Limb (tissue), 2 donors: ENCODE results near the gene AXIN1.

Source experiments
- DNase-seq, 2 donors: peaks; one replicate each; pipeline ENCODE4 v3.0.0-alpha.2; 2016; ENCODE audit errors: extremely low spot score in 2 of 2

The AXIN1 gene

DNA sequence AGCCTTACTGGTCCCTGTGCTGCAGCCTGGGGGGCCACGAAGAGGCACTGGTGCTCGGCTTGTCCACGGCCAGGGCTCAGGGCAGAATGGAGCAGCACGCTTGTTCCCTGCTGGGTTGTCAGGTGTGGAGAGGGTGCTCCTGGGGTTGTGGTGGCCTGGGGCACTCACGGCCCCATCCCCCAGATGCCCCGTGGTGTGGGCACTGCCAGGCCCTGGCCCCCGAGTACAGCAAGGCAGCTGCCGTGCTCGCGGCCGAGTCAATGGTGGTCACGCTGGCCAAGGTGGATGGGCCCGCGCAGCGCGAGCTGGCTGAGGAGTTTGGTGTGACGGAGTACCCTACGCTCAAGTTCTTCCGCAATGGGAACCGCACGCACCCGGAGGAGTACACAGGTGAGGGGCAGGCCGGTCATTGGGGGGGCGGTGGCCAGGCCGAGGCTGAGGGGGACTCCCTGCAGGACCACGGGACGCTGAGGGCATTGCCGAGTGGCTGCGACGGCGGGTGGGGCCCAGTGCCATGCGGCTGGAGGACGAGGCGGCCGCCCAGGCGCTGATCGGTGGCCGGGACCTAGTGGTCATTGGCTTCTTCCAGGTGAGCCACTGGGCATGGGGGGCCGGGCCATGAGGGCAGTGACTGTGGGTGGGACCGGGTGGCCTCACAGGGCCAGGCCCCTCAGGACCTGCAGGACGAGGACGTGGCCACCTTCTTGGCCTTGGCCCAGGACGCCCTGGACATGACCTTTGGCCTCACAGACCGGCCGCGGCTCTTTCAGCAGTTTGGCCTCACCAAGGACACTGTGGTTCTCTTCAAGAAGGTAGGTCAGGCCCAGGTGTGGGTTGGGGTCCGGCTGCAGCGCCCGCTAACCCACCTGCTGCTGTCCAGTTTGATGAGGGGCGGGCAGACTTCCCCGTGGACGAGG, 68.1 kb downstream of the AXIN1 start:
- DNase-seq, result no peak

DNA sequence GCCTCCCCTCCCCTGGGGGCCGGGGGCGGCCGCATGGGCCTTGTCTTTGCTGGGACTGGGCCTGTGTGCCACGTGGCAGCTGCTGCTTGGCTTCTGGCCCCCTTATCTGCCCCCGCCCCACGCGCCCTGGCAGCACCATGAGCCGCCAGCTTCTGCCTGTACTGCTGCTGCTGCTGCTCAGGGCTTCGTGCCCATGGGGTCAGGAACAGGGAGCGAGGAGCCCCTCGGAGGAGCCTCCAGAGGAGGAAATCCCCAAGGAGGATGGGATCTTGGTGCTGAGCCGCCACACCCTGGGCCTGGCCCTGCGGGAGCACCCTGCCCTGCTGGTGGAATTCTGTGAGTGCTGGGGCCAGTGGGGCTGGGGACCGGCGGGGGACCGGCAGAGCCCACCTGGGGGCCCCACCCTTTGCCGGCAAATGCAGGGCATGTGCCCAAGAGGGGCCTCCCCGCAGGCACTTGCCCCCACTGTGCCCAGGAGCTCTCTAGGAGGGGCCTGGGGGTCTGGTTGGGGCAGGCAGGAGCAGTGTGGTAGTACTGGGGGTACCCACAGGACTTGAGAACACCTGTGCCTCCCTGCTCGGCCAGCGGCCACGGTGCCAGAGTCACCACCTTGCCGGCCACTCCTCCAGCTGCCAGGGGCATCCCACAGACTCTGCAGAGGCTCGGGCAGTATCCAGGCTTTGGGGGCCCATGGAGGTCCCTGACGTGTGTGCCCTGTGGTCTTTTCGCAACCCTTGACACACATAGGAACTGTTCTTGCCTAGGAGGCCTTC, 69.3 kb downstream of the AXIN1 start, which contains the start of gene PDIA2:
Gene PDIA2, plus strand, starts transcription at position 132 of the 773 bp plus-strand sequence. Its CDS starts 6 bp downstream, at position 138.
- no peak for DNase-seq

DNA sequence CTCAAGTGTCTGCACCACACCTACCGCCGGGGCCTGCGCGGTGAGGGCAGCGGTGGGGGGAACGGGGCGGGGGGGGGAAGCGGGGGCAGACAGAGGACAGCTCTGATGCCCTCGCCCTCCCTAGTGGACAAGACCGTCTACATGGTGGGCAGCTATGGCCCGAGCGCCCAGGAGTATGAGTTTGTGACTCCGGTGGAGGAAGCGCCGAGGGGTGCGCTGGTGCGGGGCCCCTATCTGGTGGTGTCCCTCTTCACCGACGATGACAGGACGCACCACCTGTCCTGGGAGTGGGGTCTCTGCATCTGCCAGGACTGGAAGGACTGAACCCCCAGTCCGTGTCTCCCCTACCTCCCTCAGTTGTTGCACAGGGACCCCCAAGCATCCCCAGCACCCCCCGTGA, 70.0 kb downstream of the AXIN1 start:
- DNase-seq, result no peak

DNA sequence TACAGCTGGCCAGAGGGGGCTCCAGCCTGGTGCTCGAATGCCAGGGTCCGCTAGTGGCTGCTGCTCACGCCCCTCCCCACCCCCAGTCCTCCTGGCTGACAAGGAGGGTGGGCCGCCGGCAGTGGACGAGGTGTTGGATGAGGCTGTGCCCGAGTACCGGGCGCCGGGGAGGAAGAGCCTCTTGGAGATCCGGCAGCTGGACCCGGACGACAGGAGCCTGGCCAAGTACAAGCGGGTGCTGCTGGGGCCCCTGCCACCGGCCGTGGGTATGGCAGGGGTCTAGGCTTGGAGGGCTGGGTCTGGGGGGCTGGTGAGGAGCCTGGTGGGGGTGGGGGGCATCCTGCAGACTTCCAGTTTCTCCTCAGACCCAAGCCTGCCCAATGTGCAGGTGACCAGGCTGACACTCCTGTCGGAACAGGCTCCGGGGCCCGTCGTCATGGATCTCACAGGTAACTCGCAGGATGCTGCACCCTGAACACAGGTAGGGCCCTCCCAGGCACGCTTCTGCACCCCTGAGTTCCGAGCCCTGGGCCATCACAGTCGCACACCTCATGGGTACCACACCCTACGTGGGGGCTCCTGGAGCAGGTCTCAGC, 70.8 kb downstream of the AXIN1 start:
- no peak for DNase-seq

DNA sequence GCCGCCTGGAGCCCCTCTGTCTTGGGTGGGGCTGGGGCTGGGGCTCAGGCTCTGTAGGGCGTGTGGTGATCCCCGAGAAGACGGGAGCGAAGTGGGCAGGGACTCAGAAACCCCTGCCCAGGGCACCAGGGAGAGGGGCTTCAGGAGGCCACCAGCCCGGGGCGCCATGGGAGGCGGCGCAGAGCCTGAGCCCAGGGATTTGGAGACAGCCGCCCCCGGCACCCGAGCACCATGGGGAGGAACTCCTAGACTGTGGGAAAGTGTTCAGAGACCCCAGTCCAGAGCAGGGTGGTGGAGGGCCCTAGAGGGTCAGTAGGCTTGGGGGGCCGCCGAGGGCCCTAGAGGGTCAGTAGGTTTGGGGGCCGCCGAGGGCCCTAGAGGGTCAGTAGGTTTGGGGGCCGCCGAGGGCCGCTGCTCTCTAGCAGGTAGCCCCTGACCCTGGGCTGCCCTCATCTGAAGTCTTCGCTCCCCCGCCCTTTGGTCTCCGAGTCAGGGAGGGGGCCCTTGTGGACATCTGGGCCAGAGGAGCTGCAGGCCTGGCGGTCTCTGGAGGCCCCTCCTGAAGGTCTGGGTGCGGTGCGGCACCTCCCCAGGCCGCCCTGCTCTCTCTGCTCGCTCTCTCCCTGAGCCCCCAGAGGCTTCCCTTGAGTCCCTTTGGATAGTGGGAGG, 71.4 kb downstream of the AXIN1 start:
- DNase-seq, result no peak

DNA sequence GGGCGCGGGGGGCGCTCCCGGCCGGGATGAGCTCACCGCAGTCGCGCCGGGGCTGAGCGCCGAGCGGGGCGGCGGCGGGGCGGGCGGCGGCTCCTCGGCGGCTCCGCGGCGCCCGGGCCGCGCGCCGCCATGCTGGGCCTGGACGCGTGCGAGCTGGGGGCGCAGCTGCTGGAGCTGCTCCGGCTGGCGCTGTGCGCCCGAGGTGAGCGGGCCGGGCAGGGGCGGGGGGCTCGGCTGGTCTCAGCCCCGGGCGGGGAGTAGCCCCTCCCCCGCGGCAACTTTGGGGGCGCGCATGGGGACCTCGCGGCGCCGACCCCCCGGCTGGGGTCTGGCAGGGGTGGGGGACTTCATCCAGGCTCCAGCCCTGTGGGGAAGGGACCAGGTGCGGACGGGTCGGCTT, 72.0 kb downstream of the AXIN1 start, which contains the start of gene ARHGDIG:
Gene ARHGDIG, plus strand, starts transcription at position 40 of the 400 bp plus-strand sequence. Its CDS starts 90 bp downstream, at position 130.
- peak in 1 of 2 donors; percentile 59 for DNase-seq

DNA sequence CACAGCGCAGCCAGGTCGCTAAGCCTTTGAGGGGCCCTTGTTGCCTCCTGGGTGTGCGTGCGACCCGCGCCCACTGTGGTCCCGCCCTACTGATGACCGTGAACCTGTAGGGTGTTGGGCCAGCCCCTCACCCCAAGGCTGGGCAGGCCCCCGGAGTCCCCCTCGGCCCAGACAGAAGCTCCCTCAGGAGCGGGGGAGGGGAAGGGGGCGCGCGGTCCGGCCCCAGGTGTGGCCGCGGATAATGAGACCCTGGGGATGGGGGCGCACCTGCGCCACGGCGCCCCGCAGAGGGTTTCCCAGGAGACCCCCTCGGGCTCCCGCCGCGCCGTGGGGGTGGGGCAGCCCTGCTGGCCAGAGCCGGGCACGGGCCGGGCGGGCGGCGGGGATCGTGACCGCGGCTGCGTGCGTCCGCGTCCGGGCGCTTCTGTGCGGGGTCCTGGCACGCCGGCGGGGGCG, 72.5 kb downstream of the AXIN1 start:
- DNase-seq, result no peak

DNA sequence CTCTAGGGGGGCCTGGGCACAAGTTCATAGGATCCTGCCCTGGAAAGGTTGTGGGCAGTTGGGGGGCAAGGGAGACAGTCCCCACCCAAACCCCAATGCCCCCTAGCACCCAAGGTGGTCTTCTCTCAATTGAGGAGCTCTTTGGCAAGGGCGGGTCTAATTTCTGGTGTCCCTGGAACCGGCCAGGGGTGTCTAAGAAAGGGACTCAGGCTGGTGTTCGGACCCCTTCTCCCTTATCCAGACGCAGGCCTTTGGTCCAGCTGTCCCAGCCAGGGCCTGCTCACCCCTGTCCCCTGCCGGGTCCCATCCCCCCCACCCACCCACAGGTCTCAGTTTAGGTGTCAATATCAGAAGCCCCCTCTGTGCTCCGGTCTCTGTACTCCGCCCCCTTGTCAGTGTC, 73.0 kb downstream of the AXIN1 start:
- no peak for DNase-seq

DNA sequence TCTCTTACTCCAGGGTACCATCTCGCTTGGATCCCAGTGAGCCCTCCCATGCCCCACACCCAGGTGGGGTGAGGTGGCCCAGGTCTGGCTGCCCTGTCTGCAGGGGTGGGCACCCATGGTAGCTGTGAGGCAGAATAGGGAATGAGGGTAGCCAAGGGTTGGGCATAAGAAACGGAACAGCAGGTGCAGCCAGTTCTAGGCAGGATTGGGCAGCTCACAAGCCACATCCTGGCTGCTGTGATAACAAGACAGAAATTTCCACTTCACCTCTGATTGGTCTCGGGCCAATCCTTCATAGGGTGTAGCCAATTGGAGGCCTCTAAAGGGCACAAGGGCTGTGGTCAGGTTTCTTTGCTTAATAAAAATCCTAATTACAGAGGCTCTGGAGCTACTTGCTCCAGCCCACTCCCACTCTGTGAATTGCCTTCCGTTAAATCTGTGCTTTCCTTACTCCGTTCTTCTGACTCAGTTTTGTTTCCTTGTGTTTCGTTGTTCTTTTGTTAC, 73.6 kb downstream of the AXIN1 start:
- no peak for DNase-seq

DNA sequence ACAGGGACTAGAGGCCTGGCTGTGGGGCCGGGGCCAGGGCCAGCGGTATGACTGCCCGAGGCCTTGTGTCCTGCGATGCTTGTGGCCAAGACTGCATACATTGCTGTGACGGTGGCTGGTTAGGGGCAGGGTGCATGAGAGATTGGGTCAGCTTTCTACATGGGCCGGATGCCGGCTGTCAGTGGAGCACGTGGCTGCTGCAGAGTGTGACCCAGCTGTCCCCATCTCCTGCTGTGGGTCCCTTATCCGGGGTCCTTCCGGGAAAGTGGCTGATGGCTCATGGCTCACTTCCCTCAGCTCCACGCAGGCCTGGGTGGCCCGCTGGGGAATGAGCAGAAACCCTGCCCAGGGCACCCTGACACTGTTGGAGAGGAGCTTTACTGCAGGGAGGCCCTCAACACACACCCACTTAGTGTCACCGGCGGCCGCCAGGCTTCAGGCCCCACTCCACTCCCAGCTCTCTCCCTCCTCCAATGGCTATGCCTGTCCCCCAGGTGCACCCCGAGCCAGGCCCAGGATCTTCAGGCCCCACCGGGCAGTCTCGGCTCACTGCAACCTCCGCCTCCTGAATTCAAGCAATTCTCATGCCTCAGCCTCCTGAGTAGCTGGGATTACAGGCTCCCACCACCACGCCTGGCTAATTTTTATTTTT, 76.0 kb downstream of the AXIN1 start:
- no peak for DNase-seq

DNA sequence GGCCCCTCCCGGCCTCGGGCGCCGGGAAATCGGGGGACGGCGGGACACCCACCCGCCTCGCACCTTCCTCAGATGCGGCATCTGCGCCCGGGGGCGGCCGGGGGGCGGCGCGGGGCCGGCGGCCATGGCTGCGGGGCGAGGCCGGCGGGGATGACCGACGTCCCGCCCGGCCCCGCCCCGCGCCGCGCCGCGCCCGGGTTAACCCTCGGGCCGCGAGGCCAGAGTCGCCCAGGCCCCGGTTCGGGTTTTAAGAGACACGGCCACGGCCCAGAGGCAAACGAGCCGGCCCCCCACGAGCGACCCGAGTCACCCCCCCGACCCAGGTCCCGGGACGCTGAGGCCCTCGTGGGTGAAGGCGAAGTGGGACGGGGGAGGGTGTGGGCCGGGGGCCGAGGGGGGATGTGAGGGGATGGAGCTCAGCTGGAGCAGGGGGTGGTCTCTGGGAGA, 76.7 kb downstream of the AXIN1 start, which contains the start of gene RGS11:
Gene RGS11, minus strand, starts transcription at position 159 of the 447 bp plus-strand sequence. Its CDS starts 33 bp downstream, at position 126.
- no peak for DNase-seq

DNA sequence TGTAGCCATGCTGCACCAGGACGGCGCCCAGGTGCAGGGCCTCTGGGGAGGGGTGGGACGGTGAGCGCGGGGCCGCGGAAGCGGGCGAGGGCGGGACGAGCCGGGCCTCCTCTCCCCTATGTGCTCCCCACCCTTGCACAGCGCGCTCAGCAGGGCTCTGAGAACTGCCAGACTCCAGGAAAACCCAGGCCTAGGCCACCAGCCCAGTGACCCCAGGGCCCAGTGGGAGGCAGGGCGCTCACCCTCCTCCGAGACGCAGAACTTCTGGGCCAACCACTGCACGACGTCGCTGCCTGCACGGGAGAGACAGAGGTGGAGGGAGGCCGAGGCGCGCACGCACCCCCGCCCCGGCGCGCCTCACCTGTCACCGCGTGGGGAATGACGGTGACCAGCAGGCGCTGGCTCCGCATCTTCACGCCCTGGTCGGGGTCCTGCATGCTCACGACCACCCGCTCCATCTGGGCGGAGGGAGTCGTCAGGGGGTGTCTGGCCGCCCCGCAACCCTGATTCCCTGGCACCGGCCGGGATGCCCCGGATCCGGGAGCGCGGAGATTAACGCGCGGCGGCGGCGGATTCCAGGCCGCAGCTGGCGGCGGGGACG, 77.4 kb downstream of the AXIN1 start:
- peak in 1 of 2 donors; percentile 56 for DNase-seq

DNA sequence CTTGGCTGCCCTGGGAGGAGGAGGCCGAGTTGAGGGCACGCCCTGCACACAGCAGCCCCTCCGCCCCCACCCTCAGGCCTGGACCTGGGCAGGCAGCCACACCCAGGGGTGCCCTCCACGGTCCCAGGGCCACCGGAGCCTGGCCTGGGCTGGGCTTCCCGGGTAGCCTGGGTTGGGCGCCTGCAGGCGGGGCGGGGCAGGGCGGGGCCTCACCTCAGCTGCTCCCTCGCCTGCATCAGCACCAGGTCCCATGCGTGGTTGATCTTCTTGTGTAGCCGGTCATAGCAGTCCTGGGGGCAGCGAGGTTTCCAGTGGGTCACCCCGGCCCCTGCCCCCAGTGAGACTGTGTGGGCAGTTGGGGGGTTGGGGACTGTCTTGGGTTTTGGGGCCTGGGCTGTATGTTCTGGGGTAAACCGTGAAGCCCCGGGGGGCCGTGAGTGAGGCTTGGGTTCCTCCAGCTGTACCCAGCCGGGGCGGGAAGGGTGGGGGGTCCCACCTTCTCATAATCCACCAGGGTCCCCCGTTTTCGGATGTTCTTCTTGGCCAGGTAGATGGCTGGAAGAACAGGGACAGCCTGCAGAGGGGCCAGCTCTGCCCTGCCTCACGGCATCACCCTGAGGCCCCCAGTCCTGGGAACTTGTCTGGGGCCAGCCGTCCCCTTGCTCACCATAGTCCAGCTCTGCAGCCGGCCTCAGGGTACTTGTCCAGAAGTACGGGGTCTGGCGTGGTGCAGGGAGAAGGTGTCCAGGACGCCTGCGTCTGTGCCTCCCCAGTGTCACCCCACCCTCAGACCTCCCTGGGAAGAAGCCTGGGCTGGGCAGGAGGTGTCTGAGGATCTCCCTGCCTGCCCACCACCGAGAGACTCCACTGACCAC, 78.7 kb downstream of the AXIN1 start:
- no peak for DNase-seq

DNA sequence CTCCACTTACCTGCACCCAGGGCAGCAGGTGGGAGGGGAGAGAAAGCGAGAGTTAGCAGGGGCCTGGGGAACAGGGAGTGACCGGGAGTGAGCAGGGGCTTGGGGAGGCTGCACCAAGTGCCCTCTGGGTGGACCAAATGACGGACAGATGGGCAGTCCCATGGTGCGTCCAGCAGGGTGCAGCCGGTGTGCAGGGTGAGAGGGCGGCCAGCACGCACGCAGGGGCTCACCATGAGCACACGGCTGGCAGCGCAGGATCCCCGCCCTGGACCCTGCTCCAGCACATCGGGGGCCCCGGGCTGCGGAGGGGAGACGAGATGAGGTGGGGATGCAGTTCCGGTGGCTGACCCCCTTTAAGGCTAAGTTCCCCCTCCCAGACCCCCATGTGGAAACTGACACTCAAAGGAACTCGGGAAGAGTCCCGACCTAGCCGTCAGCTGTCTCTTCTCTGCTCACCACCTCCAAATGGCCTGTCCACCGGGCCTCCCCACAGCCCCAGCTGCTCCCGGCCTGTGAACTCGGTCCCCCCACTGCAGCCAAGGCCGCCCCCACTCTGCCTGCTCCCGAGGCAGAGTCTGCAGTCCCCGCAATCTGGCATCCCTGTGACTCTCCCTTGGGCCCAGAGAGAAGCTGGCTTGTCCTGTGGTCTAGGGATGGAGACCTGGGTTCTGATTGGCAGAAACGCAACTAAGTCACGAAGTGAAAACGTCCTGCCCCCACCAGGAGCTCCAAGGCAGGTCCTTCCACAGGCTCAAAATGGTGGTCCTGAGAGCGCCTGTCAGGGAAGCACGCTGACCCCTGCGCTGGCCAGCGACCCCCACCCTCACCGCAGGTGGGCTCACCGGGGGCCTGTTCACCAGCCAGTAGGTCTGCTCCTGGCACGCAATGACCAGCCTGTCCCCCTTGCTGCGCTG, 79.6 kb downstream of the AXIN1 start:
- no peak for DNase-seq

DNA sequence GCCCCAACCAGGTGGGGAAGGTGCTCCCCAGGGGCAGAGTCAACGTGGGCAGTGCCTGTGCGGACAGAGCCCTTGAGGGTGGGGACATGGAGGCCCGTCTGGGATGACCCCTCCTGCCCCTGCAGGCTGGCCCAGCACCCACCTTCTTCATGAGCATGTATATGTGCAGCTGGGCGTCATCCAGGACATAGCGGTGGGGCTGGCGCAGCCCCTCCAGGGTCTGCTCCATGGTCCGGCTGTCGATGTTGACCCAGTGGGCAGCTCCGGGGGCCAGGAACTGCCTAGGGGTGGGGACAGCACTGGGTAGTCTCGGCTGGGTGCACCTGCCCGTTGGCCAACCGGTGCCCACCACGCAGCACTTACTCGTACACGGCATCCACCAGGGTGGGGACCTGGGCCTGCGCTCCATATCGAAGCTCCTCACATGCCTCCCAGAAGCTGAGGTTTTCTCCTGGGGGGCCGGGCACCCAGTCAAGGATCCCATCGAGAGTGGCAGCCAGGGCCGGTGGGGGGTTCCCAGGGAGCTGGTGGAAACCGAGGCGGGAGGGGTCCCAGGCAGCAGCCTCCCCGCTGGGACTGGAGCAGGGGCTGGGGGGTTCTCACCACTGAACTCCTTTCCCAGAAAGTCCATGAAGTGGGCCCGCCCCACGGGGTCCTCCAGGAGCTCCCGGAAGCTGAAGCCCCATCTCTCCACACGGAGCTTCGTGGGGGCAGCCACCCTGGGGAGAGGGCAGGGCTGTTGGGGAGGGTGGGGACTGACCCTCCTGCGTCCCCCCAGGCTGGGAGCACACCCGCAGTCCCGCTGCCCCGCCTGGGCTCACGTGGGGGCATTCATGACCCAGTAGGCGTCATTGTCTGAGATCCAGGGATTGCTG, 81.9 kb downstream of the AXIN1 start:
- DNase-seq, result no peak

DNA sequence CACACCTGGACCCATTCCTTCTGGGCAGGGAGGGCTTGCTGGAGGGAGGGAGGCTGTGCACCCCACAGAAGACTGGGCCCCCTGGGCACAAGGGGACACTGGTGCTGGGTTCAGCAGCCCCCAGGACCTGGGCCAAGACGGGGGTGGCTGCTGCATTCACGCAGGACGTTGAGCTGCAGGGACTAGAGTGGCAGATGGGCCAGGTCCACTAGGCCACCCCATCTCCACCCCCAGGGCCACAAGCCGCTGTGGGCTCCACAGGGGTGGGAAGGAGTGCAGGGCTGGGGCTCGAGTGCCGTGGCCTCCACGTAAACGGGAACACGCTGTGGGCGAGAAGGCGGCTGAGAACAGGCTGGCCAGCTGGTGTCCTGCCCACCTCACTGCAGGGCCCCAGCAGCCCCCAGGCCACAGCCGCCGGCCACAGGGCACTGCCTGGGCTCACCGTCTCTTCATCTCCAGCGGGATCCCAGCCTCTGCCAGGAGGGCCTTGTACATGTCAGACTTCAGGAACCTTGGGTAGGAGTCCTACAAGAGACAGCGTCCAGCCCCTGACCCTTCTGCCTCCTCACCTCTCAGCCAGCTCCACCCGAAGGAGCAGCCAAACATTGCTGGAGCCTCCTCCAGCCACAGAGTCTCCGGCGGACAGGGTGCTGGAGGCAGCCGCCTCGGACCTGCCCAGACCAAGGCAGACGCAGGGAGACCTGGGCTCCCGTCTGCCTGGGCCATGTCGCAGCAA, 83.3 kb downstream of the AXIN1 start:
- no peak for DNase-seq
